Measurements from ENCODE around the gene AOC1.

Gene AOC1

DNA sequence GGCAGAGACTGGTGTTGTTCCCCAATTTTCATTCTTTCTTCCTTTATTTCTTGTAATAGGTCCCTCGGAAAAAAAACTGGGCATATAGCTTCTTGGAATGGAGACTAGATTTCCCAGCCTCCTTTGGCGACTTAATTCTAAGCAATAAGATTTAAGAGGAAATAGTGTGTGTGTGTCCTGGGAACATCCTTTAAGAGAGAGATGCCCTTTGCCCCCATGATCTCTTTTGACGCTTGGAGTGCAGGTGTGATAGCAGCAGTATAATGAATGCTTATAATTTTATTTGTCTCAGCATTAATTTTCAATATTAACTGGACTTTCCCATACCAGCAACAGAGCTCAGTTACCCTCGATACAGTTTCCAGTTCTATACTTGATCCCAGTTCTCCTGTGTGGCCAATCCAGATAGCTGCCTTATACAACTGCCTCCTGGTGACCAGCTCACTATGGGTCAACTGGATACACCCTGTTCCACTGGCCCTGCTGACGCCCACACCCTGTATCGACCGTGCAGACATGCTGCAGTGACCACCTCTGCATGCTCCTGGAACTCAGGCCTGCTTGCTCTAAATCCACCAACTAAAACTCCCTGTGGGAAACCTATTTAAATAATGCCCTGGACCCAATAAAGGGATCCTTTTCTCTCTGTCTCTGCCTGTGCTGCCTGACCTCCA is 37.9 kb upstream of the AOC1 start:
- CTCF ChIA-PET, result interaction anchor here (0.7 kb wide), 1 partner anchor 110 kb away, joined by 3 read pairs; no protein-coding TSS in a partner anchor
- DNase-seq (ENCODE audit: low spot score), result no peak
- POLR2A ChIA-PET (ENCODE audit: low non-redundant PET), result no interaction called here
- TF ChIP-seq, protein P1, sequence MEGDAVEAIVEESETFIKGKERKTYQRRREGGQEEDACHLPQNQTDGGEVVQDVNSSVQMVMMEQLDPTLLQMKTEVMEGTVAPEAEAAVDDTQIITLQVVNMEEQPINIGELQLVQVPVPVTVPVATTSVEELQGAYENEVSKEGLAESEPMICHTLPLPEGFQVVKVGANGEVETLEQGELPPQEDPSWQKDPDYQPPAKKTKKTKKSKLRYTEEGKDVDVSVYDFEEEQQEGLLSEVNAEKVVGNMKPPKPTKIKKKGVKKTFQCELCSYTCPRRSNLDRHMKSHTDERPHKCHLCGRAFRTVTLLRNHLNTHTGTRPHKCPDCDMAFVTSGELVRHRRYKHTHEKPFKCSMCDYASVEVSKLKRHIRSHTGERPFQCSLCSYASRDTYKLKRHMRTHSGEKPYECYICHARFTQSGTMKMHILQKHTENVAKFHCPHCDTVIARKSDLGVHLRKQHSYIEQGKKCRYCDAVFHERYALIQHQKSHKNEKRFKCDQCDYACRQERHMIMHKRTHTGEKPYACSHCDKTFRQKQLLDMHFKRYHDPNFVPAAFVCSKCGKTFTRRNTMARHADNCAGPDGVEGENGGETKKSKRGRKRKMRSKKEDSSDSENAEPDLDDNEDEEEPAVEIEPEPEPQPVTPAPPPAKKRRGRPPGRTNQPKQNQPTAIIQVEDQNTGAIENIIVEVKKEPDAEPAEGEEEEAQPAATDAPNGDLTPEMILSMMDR (conservative IDR thresholded peaks at IDR 0.05; ENCODE audit: low read depth), result no peak
- no peak overlapping the region for H3K27ac ChIP-seq

DNA sequence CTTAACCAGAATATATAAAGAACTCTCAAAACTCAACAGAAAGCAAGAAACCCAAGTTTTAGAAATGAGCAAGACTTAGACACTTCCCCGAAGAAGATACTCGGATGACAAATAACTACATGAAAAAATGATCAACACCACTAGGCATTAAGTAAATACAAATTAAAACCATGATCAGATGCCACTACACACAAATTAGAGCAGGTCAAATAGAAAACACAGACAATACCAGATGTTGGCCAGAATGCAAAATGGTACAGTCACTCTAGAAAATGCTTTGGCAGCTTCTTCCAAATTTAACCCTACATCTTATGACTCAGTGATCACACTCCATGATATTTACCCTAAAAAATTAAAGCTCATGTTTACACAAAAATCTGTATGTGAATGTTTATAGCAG is 33.3 kb upstream of the AOC1 start:
- DNase-seq (ENCODE audit: low spot score), result no peak
- TF ChIP-seq, protein P1 (conservative IDR thresholded peaks at IDR 0.05; ENCODE audit: low read depth), result no peak
- POLR2A ChIA-PET (ENCODE audit: low non-redundant PET), result no interaction called here
- CTCF ChIA-PET, result no interaction called here
- no peak overlapping the region for H3K27ac ChIP-seq

DNA sequence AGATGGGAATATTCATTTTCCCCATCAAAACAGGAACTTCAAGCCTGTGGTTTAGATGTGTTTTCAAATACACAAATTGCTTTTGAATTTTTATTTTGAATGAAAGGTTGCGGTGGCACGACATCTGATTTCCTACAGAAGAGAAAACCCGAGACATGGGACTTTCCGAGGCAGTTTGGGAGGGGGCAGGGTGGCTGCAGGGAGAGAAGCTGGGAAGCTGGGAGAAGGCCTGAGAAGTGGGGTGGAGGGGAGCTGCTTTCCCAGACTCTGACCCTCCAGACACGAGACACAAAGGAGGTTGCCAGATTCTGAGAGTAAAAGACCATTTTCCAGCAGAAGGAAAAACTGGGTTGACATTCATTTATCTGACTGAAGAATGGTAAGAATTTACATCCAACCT is 32.2 kb upstream of the AOC1 start:
- POLR2A ChIA-PET (ENCODE audit: low non-redundant PET), result no interaction called here

DNA sequence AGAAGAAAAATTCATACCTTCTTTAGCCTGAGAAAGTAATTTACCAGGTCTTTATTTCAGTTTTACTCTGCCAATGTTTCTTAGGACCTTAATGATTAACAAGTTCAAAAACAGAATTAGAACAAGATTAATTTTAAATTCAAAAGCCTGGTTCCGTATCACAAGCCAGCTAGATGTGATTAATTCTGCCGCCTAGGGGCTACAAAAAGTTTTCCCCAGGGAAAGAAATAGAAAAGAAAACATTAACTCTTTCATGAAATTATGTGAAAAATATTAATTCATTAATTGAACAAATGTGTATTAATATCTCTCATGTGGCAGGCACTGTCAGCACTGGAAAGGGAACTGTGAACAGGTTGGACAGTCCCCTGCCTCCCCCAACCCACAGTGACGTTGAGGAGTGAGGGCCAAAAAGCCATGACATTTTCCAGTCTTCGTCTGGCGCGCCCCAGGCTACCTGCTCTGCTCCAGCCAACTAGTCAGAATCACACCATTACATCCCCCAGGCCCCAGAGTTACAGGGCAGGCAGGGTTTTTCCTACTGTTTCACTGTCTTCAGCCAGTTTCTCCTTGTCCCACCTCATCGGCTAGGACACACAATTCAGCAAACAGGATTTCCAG is 31.6 kb upstream of the AOC1 start:
- POLR2A ChIA-PET (ENCODE audit: low non-redundant PET), result no interaction called here
- TF ChIP-seq, protein P1 (conservative IDR thresholded peaks at IDR 0.05; ENCODE audit: low read depth), result no peak

More for the DNA sequence above, 32.2 kb upstream of the AOC1 start:
- CTCF ChIA-PET, result no interaction called here
- no peak for DNase-seq (ENCODE audit: low spot score)
- TF ChIP-seq, protein P1 (conservative IDR thresholded peaks at IDR 0.05; ENCODE audit: low read depth), result no peak
- no peak overlapping the region for H3K27ac ChIP-seq

DNA sequence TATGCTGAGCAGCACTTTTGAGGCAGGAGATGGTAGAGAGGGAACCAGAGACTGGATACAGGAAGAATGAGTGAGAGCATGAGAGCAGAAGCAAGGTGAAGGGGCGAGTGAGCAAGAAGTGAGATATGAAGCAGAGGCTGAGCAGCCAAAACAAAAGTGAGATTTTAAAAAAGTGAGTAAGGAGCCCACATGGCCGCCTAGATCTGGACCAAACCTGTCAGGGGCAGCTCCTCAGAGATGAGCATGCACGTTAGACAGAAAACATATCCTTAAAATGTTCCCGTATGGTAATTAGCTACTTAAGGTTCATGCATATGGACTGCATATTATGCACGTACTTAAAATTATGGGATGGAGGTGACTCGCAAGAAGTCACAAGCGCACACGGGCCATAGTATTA is 29.3 kb upstream of the AOC1 start:
- CTCF ChIA-PET, result no interaction called here

More for the DNA sequence above, 31.6 kb upstream of the AOC1 start:
- H3K27ac ChIP-seq, result no peak overlapping the region
- DNase-seq (ENCODE audit: low spot score), result no peak
- CTCF ChIA-PET, result no interaction called here

DNA sequence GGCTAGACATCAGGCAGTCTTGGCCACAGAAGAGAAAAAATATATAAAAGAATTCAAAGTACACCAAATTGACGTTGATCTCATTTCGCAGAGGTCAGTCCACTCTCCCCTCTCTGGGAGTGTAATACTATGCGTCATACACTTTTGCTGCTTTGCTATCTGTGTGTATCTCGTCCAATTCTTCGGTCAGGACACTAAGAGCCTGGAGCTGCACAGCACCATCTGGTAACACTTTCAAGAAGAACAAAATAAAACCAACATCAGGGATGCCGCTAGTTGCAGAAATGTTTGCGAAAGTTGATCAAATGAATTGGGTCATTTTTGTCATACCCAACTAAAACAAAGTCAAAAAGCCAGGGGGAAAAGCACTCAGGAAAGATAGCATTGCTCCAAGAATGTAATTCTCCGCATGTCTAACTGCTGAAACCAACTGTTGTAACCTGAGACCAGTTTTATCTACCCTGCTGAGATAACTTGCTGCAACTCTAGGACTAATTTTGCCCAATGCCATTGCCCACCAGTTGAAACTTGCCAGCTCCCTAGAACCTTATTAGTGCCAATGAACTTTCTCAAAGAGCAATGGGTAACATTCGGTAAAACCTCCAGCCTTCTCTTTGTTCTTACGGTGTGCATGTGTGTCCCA is 28.7 kb upstream of the AOC1 start:
- CTCF ChIA-PET, result no interaction called here
- TF ChIP-seq, protein P1 (conservative IDR thresholded peaks at IDR 0.05; ENCODE audit: low read depth), result no peak
- POLR2A ChIA-PET (ENCODE audit: low non-redundant PET), result no interaction called here
- DNase-seq (ENCODE audit: low spot score), result no peak
- H3K27ac ChIP-seq, result no peak overlapping the region

More for the DNA sequence above, 29.3 kb upstream of the AOC1 start:
- H3K27ac ChIP-seq, result no peak overlapping the region
- TF ChIP-seq, protein P1 (conservative IDR thresholded peaks at IDR 0.05; ENCODE audit: low read depth), result no peak
- POLR2A ChIA-PET (ENCODE audit: low non-redundant PET), result no interaction called here
- no peak for DNase-seq (ENCODE audit: low spot score)

Data from RWPE1 (cell line).